GM18951 (cell line): ENCODE results near the gene TRPM8.

ENCODE experiments used
- POLR2A ChIP-seq: IDR thresholded peaks from 4 replicates; pipeline ENCODE4 v1.6.1; 2011; ENCODE audit warnings: mild to moderate bottlenecking; ENCODE audit not compliant: insufficient read length, insufficient read depth; ENCODE audit errors: extremely low read depth
- in situ Hi-C: fragments of 300-500 bp; cut with MboI; formaldehyde crosslinking; loops from one replicate; pipeline ENCODE4 v1.12.0; 2022; ENCODE audit warnings: low sequenced_read_pairs, mixed read lengths, inconsistent platforms; ENCODE audit not compliant: unreplicated experiment

Gene TRPM8

DNA sequence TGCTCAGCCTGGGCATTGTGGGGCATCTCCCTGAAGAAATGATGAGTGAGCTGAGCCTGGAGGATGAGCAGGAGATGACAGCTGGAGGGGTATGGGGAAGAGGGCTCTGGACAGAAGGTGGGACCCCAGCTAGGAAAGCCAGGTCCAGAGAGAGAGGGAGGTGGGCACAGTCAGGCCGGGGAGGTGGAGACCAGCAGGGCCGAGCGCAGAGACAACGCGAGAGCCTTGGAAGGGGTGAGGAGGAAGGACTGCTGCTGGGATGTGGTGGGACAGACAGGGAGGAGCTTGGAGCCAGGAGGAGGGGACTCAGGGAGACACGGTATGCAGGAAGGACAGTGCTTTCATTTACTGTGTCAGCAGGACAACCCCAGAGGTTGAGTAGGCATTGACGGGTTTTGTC, 8.2 kb downstream of the TRPM8 start:
- TF ChIP-seq POLR2A: no peak
- in situ Hi-C loops: no loop called here

DNA sequence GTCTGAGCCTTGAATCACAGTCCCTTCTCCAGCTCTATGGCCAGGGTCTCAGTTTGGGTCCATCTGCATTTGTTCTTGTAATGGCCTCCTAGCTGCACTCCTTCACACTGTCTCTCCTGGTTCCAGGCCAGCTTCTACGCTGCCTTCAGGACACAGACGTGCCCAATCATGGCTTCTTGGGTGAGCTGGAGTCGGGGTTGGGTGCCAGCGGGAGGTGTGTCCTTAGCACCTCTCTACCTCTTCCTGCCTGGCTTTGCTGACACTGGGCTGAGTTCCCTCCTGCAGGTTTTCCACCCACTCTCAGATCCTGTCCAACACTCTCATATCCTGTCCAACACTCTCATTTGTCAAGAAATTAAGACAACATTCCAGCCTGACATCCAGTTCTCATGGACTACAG, 9.6 kb downstream of the TRPM8 start:
- no peak for TF ChIP-seq POLR2A
- in situ Hi-C loops: no loop called here

DNA sequence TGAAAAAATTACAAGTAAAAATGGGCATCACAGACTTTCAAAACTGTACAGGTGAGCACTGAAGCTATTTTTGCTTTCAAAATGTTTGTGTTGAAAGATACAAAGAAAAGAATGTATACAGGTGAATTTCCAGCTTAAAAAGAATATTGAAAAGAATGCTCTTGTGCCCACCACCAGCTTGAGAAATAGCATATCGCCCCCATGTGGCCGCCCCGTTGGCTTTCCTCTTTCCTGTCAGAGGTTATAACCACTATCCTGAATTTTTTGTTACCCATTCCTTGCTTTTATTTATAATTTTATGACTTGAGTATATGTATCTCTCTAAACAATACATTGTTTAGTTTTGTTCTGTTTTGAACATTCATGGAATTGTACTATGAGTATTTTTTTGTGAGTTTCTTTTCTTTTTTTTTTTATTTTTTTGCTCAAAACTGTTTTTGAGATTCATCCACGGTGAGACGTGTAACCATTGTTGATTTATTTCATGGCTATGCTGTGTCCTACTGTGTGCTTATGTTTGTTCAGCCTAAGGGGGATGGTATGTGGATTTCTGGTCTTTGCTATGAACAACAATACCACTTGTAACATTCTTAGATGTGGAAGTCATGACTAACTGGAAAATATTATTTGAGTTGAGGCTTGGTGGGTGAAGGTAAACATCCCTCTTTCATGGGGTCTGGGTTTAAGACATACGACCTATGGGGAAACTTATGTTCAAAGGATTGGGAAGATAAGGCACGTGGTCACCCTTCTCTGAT, 11.6 kb downstream of the TRPM8 start:
- no peak for TF ChIP-seq POLR2A
- in situ Hi-C loops: no loop called here

DNA sequence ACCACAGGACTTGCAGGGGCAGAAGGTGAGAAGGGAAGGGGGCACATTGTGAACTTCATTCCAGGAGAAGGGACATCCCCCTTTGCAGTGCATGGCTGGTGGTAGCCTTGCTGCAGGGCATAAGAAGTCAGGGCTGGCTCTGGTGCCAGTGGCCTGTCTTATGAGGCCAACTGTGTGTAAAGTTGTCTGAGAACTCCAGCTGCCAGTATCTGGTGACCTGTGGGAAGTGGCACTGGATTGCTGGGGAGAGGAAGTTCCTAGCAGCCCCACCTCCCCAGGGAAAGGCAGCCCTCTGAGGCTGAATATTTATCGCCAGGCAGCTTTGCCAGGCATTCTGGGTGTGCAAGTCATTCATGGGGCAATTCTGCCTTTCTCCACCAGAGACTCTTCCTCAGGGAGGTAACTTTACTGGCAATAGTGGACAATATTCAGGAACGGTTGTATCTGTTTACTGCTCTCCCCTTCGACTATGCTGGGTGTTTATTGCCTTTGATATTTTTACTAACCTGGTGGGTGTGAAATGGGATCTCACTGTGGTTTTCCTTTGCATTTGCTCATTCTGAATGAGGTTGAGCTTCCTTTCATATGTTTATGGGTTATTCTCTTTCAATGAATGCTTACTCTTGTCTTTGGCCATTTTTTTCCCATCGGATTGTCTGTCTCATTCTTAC, 12.3 kb downstream of the TRPM8 start:
- no peak for TF ChIP-seq POLR2A
- in situ Hi-C loops: no loop called here

DNA sequence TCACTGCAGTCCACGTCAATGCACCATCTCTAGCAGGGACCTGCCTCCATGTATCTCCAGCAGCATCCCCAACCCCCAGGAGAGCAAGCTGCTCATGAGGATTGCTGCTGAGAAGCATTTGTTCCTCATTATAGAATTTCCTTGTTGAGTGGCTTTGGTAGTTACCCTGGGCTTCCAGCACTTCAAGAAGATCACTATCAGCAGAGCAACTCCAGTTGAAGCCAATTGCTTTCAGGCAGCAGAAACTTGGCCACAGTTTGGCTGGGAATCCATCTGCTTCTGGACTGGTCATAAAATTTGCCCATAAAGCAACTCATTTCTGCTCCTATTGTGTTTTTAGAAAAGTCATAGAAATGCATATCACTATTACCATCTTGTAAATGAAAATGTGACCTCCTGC, 17.4 kb downstream of the TRPM8 start:
- no peak for TF ChIP-seq POLR2A
- in situ Hi-C loops: no loop called here

DNA sequence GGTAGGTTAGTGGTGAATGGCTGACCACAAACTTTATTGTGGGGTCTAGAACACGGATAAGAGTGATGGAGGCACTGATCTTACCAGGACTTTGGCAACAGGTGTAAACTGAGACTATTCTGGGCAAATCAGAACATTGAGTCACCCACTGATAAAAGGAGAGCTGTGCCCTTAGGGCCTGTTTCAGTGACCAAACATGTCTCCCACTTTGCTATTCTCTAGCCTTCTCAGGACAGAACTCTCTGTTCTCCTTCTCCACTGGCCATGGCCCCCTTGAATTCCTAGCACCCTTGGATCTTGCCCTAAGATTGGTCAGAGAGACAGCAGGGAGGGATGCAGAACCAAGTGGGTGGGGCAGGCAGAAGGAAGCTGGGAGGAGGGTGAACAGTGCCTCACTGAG, 18.3 kb downstream of the TRPM8 start:
- in situ Hi-C loops: no loop called here
- no peak for TF ChIP-seq POLR2A

DNA sequence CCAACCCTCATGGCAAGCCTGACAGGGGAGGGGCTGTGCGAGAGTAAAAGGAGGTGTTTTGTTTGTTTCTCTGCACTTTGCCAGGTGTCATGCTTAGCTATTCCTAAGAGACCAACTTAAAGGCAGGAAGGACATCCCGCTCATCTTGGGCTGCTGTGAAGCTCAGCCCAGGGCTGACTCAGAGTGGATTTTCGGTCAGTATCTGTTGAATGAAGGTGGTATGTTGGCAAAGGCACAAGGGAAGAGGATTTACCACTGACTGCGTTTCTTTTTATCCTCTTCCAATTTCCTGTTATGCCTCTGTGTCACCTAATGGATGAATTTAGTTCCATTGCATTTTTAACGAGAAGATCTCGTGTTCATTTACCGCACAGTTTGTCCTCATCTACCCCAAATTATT, 18.9 kb downstream of the TRPM8 start:
- in situ Hi-C loops: no loop called here
- no peak for TF ChIP-seq POLR2A

DNA sequence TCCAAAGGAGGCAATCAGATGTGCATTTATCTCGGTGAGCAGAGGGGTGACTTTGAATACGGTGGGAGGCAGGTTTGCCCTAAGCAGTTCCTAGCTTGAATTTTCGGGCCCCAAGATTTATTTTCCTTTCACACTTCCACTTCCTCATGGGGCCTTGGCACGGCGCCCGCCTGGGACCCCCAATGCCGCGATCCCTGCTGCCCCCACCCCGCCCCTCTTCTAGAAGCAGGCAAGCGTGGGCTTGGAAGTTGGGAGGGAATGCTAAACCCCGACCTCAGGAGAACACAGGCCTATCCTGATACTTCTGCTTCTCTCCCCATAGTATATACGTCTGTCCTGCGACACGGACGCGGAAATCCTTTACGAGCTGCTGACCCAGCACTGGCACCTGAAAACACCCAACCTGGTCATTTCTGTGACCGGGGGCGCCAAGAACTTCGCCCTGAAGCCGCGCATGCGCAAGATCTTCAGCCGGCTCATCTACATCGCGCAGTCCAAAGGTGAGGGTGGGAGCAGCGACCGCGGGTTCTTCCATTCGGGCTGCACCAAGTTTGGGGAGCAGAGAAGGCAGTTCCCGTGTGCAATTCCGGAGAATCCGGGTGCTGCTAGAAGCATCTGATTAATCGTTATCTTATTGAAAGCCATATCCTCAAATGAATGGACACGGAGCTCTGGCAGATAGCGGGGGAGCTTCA, 21.6 kb downstream of the TRPM8 start:
- in situ Hi-C loops: no loop called here
- no peak for TF ChIP-seq POLR2A

DNA sequence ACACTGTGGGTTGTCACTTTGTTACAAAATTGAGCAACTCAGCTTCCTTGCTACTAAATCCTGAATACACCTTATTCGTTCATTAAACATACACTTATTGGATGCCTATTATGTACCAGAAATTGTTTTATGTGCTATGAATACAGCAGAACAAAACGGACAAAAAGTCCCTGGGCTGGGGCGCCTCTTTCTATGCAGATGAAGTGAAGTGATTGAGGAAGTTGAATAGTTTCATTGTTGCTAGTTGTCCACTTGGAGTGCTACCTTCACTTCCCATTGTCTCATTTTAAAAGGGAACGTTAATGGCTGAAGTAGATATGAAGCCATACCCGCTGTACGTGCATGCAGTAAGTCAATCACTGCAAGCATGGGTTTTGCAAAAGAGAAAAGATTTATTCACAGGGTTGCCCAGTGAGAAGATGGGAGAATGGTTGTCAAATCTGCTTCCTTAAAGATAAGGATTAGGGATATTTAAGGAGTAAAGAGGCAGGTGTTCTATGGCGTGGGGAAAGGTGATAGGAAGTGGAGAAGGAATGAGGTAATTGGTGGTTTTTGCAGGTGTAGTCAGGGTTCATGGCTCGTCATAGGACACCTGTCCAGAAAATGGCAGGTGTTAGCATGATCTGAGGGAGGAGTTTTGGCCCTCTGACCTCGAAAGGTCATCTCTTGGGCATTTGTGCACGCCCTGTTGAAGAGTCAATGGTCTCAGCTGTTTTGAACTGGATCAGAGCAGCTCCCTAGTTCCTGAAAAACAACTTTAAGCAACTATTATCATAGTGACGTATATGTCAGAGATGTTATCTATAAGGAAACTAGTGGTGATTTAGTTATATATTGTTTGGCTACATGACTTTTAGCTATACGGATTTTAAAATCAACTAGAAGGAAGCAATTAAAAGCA, 23.5 kb downstream of the TRPM8 start:
- in situ Hi-C loops: no loop called here
- TF ChIP-seq POLR2A: no peak

DNA sequence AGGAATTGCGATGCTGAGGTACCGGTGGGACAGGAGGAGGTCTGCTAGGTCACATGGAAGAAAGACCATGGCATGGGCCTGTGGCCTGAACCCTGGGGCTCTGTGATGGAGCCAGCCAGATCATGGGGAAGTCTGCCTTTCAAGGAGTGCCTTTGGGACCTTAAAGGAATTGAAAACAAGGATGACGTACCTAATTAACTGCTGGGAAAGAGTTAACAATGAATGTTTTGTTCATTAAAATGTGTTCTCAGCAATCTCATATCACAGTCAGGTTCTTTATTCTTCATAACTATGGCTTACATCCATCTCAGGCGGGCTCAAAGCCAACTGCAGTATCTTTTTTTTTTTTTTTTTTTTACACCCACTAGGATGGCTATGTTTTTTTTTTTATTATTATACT, 25.6 kb downstream of the TRPM8 start:
- in situ Hi-C loops: no loop called here
- TF ChIP-seq POLR2A: no peak

DNA sequence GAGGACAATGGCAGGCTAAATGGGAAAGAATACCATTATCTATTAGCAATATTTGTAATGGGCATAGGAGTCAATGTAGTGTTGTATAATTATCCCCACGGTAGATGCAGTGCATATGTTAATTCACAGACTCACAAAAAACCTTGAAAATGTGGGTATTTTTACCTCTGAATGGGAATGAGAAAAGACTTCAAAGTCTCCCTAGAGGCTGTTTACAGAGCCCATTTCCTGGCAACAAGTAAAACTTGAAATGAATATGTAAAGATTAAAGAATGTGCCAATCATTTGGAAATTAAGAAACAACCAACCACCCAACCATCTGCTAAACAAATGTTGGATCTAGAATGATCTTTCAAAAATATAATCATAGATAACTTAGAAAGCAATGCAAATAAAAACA, 27.1 kb downstream of the TRPM8 start:
- in situ Hi-C loops: no loop called here
- no peak for TF ChIP-seq POLR2A

DNA sequence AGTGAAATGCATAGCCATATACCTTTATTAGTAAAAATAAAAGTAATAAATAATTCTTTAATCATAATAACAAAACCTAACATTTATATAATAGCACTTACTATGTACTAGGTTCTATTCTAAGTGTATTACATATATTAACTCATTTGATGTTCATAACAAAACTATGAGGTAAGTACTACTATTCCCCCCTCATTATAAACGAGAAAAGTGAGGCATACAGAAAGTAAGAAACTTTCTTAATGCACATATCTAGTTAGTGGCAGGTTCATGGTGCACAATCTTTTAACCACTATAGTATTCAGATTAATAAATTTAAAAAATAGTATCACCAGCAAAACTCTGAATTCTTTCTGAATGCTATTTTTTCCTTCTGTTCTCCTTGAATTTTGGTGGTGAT, 27.5 kb downstream of the TRPM8 start:
- in situ Hi-C loops: no loop called here
- no peak for TF ChIP-seq POLR2A

DNA sequence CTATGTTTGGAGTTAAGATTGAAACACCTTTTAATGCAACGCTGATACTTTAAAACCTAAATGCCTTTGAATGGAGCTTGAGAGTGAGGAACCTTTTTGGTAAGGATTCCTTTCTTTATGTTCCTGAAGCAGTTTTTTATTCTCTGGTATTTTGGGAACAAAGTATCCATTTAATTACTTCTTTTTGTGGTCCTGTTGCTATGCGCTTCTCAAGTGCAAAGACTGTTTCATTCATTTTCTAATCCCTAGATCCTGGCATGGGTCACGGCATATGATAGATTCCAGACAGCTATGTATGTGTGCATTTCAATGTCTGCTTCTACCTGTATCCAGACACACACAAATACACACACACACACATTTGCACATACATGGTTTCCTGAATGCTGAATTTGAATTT, 28.0 kb downstream of the TRPM8 start:
- no peak for TF ChIP-seq POLR2A
- in situ Hi-C loops: no loop called here
